HepG2 (cell line): ENCODE results near the gene RGL3. TPM values are rescaled to one million over a fixed set of nuclear protein-coding genes. Genes with fewer than 3 reads are reported as not detected.
A peak's percentile ranks its signal among the peaks of the same experiment; 100 is the strongest.

Source experiments
- AHDC1 ChIP-seq: sonication (generic); formaldehyde crosslinking; IDR thresholded peaks from 2 replicates; pipeline ENCODE4 v1.5.1; 2020; ENCODE audit warnings: mild to moderate bottlenecking, missing genetic modification reagents, borderline replicate concordance
- ATM ChIP-seq: fragments of 450-650 bp; IDR thresholded peaks from 2 replicates; pipeline ENCODE4 v1.7.1; 2017; ENCODE audit warnings: mild to moderate bottlenecking, borderline replicate concordance
- EHMT2 ChIP-seq: fragments of 200-600 bp; sonication (generic); IDR thresholded peaks from 2 replicates; pipeline ENCODE4 v1.7.0; 2017; ENCODE audit warnings: antibody characterized with exemption, low read depth, low read length, borderline replicate concordance
- GTF3A ChIP-seq: sonication (generic); formaldehyde crosslinking; conservative IDR thresholded peaks from 2 replicates; pipeline ENCODE4 v1.4.0; 2020; ENCODE audit warnings: mild to moderate bottlenecking, missing genetic modification reagents
- HNF1A ChIP-seq, 2 experiments: sonication (generic) in 1 of 2; formaldehyde crosslinking in 1 of 2; IDR thresholded peaks; 2 replicates each; pipeline versions ENCODE4 v1.4.0 to v1.6.1; 2016 to 2020; ENCODE audit warnings: borderline replicate concordance in 1 of 2, low read depth in 1 of 2, mild to moderate bottlenecking in 1 of 2, missing genetic modification reagents in 1 of 2
- NR2C2 ChIP-seq: sonication (generic); formaldehyde crosslinking; IDR thresholded peaks from 2 replicates; pipeline ENCODE4 v1.4.0; 2020; ENCODE audit warnings: missing genetic modification reagents, mild to moderate bottlenecking, moderate library complexity, borderline replicate concordance
- POLR2G ChIP-seq: fragments of 200-400 bp; formaldehyde crosslinking; IDR thresholded peaks from 2 replicates; pipeline ENCODE4 v1.6.1; 2018; ENCODE audit warnings: mild to moderate bottlenecking, low read depth, low read length, moderate library complexity
- RBM22 ChIP-seq: fragments of 200-400 bp; formaldehyde crosslinking; optimal IDR thresholded peaks from 2 replicates; pipeline ENCODE3; 2017; ENCODE audit warnings: mild to moderate bottlenecking, low read length, moderate library complexity
- SAP130 ChIP-seq: IDR thresholded peaks from 2 replicates; pipeline ENCODE4 v1.6.1; 2016; ENCODE audit warnings: low read depth
- YEATS2 ChIP-seq: sonication (generic); formaldehyde crosslinking; IDR thresholded peaks from 2 replicates; pipeline ENCODE4 v1.4.0; 2020; ENCODE audit warnings: missing genetic modification reagents, borderline replicate concordance
- polyA plus RNA-seq, 8 experiments: library from polyadenylated mRNA; depleted of rRNA in 3 of 8; stranded (reverse) in 7 of 8; unstranded in 1 of 8; fragments of >200 nt; fragmentation: Illumina TruSeq in 4 of 8; extraction: Trizol in 4 of 8; gene quantifications; 2 replicates each; pipeline versions ENCODE4 v1.2.1 to v1.2.3, GENCODE V29; 2011 to 2016; ENCODE audit warnings: low read depth in 4 of 8, missing spikeins in 1 of 8, mixed read lengths in 1 of 8; ENCODE audit not compliant: insufficient read depth in 1 of 8
- total RNA-seq, 5 experiments: library from RNA; depleted of rRNA; stranded (reverse); fragments of >200 nt; fragmentation: Illumina TruSeq; extraction: Trizol; gene quantifications; 2 replicates each; pipeline ENCODE4 v1.2.3, GENCODE V29; 2016; ENCODE audit warnings: low read depth in 1 of 5
- TF ChIP-seq, protein P1 (sequence below): sonication (generic); formaldehyde crosslinking; IDR thresholded peaks from 2 replicates; pipeline ENCODE4 v1.8.0; 2022; ENCODE audit warnings: missing genetic modification reagents, low read depth, mild to moderate bottlenecking, borderline replicate concordance
- TF ChIP-seq, protein P2 (sequence below): sonication (generic); formaldehyde crosslinking; IDR thresholded peaks from 2 replicates; pipeline ENCODE4 v1.9.0; 2022; ENCODE audit warnings: low read depth, missing genetic modification reagents
- TF ChIP-seq, protein P3 (sequence below): sonication (generic); formaldehyde crosslinking; IDR thresholded peaks from 2 replicates; pipeline ENCODE4 v1.5.1; 2020; ENCODE audit warnings: missing genetic modification reagents, mild to moderate bottlenecking, borderline replicate concordance

Gene RGL3
- total and polyA plus RNA-seq, 2 of the 13 experiments (the other 11 are each of a cell fraction or from before 2014, with no cell fraction given) = 4.2 to 7.6 TPM

DNA sequence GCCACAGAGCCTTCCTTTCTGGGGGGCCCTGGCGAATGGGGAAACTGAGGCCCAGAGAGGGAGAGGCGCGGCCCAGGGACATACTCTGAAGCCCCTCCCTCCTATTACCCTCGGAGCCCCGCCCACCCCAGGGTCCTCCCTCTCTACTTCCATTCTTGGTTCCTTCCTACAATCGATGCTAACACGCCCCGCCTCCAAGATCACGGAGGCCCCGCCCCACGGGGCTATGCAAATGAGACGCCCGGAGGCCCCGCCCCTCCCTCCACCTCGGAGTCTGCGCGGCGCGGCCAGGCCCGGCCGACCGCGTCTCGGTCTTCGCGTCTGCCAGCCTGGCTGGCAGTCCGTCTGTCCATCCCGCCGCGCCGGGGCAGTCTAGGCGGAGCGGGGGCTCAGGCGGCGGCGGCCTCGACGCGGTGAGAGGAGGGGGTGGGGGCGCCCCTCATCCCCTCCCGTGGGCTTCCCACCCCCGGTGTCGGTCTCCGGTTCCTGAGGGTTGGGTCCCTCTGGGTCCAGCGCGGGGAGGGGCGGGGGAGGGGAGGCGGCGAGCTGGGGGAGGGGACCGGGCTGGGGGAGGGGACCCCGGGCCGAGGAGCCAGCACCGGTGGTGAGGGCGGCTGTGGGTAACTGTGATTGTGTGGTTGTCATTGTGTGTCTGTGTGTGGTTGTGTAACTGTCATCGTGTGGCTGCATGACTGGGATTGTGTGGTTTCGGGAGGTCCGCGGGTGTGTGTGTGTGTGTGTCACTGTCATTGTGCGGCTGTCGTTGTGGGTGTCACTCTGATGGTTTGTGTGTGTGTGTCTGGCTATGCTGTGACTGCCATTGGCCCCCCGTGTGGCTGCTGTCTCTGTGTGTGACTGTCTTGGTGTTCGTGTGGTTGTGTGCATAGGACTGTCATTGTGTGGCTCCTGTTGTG, 63.7 kb downstream of the RGL3 start, which contains the start of gene PLPPR2 (continued):
- TF ChIP-seq AHDC1 (CRISPR knock-in tag) (no peak), YEATS2 (CRISPR knock-in tag) (no peak), EHMT2 (no peak), HNF1A (IDR thresholded peaks at IDR 0.05; ENCODE audit: low read depth) (no peak), HNF1A (CRISPR knock-in tag; IDR thresholded peaks at IDR 0.05; ENCODE audit: borderline replicate concordance) (0 out of 2 replicates have a peak, but pooled peaks have one; percentile 25), RBM22 (no peak), NR2C2 (CRISPR knock-in tag) (no peak), SAP130 (CRISPR knock-in tag) (peak; percentile 25; the same call in 1 of the 2 replicates), GTF3A (CRISPR knock-in tag) (no peak), POLR2G (peak; percentile 58), ATM (peak; percentile 18; the same call in 1 of the 2 replicates)
- TF ChIP-seq, protein P1, sequence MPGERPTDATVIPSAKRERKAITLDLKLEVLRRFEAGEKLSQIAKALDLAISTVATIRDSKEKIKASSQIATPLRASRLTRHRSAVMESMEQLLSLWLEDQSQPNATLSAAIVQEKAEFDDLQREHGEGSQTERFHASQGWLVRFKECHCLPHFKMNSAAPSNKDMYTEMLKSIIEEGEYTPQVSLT (CRISPR knock-in tag) = no peak
- TF ChIP-seq, protein P2, sequence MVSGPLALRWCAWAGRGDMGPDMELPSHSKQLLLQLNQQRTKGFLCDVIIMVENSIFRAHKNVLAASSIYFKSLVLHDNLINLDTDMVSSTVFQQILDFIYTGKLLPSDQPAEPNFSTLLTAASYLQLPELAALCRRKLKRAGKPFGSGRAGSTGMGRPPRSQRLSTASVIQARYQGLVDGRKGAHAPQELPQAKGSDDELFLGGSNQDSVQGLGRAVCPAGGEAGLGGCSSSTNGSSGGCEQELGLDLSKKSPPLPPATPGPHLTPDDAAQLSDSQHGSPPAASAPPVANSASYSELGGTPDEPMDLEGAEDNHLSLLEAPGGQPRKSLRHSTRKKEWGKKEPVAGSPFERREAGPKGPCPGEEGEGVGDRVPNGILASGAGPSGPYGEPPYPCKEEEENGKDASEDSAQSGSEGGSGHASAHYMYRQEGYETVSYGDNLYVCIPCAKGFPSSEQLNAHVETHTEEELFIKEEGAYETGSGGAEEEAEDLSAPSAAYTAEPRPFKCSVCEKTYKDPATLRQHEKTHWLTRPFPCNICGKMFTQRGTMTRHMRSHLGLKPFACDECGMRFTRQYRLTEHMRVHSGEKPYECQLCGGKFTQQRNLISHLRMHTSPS (CRISPR knock-in tag) = no peak
- TF ChIP-seq, protein P3, sequence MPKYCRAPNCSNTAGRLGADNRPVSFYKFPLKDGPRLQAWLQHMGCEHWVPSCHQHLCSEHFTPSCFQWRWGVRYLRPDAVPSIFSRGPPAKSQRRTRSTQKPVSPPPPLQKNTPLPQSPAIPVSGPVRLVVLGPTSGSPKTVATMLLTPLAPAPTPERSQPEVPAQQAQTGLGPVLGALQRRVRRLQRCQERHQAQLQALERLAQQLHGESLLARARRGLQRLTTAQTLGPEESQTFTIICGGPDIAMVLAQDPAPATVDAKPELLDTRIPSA (CRISPR knock-in tag) = 0 out of 2 replicates have a peak, but pooled peaks have one; percentile 33
